ENCODE results near the gene JPT1.
A peak's percentile ranks its signal among the peaks of the same experiment; 100 is the strongest.

The JPT1 gene

DNA sequence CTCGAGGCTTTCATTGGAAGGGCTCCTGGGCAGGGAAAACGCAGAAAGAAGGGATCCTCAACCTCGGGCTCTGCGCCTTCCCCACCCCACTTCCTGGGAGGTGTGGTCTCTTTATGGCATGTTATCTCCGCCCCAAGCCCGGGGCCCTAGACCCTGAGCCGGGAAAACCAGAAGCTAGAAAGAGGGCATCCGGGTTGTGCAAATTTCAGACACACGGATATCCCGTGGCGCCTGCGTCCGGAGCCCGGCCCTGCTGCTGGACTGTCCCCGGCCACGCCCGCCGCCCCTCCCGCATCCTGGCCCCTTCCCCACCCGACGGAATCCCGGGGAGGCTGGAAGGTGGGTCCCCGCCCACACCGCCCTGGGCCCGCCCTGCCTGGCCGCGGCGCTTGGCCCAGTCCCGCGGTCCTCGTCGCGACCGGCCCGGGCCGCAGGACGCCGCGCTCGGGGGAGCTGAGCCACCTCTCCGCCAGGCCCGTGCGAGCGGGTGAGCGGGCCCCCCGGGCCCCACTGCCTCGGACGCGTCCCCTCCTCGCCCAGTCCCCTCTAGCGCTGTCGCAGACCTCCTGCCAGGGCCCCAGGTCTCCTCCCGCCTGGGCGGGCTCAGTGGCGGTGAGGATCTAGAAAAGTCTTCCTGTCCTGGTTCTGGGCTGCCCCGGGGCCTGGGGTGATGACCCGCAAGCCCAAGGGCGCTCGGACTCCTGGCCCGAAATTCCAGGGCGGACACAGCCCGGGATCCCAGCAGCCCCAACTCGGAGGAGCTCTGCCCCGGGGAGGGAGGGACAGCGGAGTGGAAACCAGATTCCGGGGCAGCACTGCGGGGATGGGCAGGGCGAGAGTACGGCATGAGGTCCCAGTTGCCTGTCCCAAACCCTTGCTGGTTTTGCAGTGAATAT, 66.5 kb downstream of the JPT1 start, which contains the start of gene SLC16A5:
Gene SLC16A5, plus strand, starts transcription at position 397 of the 896 bp plus-strand sequence. CDS start 5,683 bp downstream, outside the sequence.
- Histone ChIP-seq H3K9ac (ENCODE audit: low read depth, low read length, poor library complexity, severe bottlenecking) (peak within 1 kb of the TSS; percentile 74), H4K20me1 (ENCODE audit: insufficient read depth, low read length, poor library complexity, severe bottlenecking) (no peaks in the 10 kb centered on the region), H3F3A (ENCODE audit: low read depth) (no peaks in the 10 kb centered on the region), H3K4me2 (ENCODE audit: low read depth, low read length, poor library complexity, severe bottlenecking) (peak within 1 kb of the TSS; percentile 76), H3K79me2 (ENCODE audit: insufficient read depth, low read length) (no peaks in the 10 kb centered on the region), H3K9me2 (replicated peaks; ENCODE audit: low read depth, low read length) (no peaks in the 10 kb centered on the region), H2AFZ (ENCODE audit: low read length) (peak within 1 kb of the TSS; percentile 81), H3K27me3 (ENCODE audit: insufficient read depth, low read length, poor library complexity, severe bottlenecking) (no peaks in the 10 kb centered on the region), H3K9me3 (ENCODE audit: insufficient read depth, low read depth, low read length) (no peaks in the 10 kb centered on the region), H3K36me3 (ENCODE audit: insufficient read depth, low read length) (no peaks in the 10 kb centered on the region), H3K4me1 (ENCODE audit: insufficient read depth, low read length, poor library complexity, severe bottlenecking) (peaks cover 19% of the 10 kb centered on the region), H3K4me3 (ENCODE audit: low read length, poor library complexity, severe bottlenecking) (peak within 1 kb of the TSS; percentile 75)
- TF ChIP-seq, protein P1, sequence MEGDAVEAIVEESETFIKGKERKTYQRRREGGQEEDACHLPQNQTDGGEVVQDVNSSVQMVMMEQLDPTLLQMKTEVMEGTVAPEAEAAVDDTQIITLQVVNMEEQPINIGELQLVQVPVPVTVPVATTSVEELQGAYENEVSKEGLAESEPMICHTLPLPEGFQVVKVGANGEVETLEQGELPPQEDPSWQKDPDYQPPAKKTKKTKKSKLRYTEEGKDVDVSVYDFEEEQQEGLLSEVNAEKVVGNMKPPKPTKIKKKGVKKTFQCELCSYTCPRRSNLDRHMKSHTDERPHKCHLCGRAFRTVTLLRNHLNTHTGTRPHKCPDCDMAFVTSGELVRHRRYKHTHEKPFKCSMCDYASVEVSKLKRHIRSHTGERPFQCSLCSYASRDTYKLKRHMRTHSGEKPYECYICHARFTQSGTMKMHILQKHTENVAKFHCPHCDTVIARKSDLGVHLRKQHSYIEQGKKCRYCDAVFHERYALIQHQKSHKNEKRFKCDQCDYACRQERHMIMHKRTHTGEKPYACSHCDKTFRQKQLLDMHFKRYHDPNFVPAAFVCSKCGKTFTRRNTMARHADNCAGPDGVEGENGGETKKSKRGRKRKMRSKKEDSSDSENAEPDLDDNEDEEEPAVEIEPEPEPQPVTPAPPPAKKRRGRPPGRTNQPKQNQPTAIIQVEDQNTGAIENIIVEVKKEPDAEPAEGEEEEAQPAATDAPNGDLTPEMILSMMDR (conservative IDR thresholded peaks at IDR 0.05; ENCODE audit: low read length) = no peak
- TF ChIP-seq EZH2phosphoT487 (IDR thresholded peaks at IDR 0.05; ENCODE audit: borderline replicate concordance) = no peak

DNA sequence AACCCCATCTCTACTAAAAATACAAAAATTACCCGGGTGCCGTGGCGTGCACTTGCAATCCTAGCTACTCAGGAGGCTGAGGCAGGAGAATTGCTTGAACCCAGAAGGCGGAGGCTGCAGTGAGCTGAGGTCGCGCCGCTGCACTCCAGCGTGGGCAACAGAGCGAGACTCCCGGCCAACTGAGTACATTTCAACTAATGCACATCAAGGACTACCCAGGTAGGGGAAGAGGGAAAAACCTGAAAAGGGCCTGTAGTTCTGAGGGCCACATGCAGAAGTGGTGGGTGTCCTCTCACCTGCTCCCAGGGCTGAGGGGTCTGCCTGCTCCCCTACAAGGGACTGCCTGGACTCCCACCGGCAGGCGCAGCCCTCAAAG, 67.1 kb downstream of the JPT1 start:
- H4K20me1 ChIP-seq (ENCODE audit: insufficient read depth, low read length, poor library complexity, severe bottlenecking) = no peaks in the 10 kb centered on the region
- H3K9me2 ChIP-seq (replicated peaks; ENCODE audit: low read depth, low read length) = no peaks in the 10 kb centered on the region
- no peaks in the 10 kb centered on the region for H3K27me3 ChIP-seq (ENCODE audit: insufficient read depth, low read length, poor library complexity, severe bottlenecking)
- H3K4me3 ChIP-seq (ENCODE audit: low read length, poor library complexity, severe bottlenecking) = peak overlapping the region; percentile 75
- H3K9ac ChIP-seq (ENCODE audit: low read depth, low read length, poor library complexity, severe bottlenecking) = peak overlapping the region; percentile 74
- TF ChIP-seq, protein P1 (conservative IDR thresholded peaks at IDR 0.05; ENCODE audit: low read length) = no peak
- no peak for TF ChIP-seq EZH2phosphoT487 (IDR thresholded peaks at IDR 0.05; ENCODE audit: borderline replicate concordance)
- H3K9me3 ChIP-seq (ENCODE audit: insufficient read depth, low read depth, low read length) = no peaks in the 10 kb centered on the region
- no peaks in the 10 kb centered on the region for H3K36me3 ChIP-seq (ENCODE audit: insufficient read depth, low read length)
- peaks cover 19% of the 10 kb centered on the region for H3K4me1 ChIP-seq (ENCODE audit: insufficient read depth, low read length, poor library complexity, severe bottlenecking)
- peak overlapping the region; percentile 81 for H2AFZ ChIP-seq (ENCODE audit: low read length)
- no peaks in the 10 kb centered on the region for H3F3A ChIP-seq (ENCODE audit: low read depth)
- H3K79me2 ChIP-seq (ENCODE audit: insufficient read depth, low read length) = no peaks in the 10 kb centered on the region
- peak overlapping the region; percentile 76 for H3K4me2 ChIP-seq (ENCODE audit: low read depth, low read length, poor library complexity, severe bottlenecking)

DNA sequence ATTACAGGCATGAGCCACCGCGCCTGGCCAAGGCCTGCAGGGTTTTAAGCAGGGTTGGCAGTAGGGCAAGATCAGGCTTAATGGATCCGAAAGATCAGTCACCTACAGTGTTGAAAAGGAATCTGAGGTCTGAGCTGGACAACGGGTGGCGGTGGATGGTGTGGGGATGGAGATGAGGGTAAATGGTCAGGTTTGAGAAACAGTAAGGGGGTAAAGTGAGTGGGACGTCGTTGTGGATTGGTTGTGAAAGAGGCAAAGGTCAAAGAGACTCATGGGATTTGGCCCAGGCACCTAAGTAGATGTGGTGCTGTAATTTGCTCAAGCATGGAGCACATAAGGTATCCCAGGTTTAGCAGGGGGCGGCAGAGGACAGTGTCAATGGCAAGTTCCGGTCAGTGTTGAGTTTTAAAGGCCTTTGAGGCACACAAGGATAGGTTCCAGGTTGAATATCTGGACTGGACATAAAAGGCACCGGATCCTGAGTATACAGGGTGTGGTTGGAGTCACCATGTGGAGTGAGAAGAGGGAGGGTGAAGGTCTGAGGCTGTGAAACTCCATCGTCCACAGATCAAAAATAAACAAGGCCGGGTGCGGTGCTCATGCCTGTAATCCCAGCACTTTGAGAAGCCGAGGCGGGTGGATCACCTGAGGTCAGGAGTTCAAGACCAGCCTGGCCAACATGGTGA, 67.7 kb downstream of the JPT1 start:
- Histone ChIP-seq H3K4me3 (ENCODE audit: low read length, poor library complexity, severe bottlenecking) (peak overlapping the region; percentile 75), H3K27me3 (ENCODE audit: insufficient read depth, low read length, poor library complexity, severe bottlenecking) (no peaks in the 10 kb centered on the region), H3K4me1 (ENCODE audit: insufficient read depth, low read length, poor library complexity, severe bottlenecking) (peaks cover 19% of the 10 kb centered on the region), H3K4me2 (ENCODE audit: low read depth, low read length, poor library complexity, severe bottlenecking) (peak overlapping the region; percentile 76), H3K36me3 (ENCODE audit: insufficient read depth, low read length) (no peaks in the 10 kb centered on the region), H3F3A (ENCODE audit: low read depth) (no peaks in the 10 kb centered on the region), H3K9me2 (replicated peaks; ENCODE audit: low read depth, low read length) (no peaks in the 10 kb centered on the region), H3K79me2 (ENCODE audit: insufficient read depth, low read length) (no peaks in the 10 kb centered on the region), H4K20me1 (ENCODE audit: insufficient read depth, low read length, poor library complexity, severe bottlenecking) (no peaks in the 10 kb centered on the region), H3K9me3 (ENCODE audit: insufficient read depth, low read depth, low read length) (no peaks in the 10 kb centered on the region), H3K9ac (ENCODE audit: low read depth, low read length, poor library complexity, severe bottlenecking) (no peak overlapping the region), H2AFZ (ENCODE audit: low read length) (no peak overlapping the region)
- TF ChIP-seq EZH2phosphoT487 (IDR thresholded peaks at IDR 0.05; ENCODE audit: borderline replicate concordance) = no peak
- TF ChIP-seq, protein P1 (conservative IDR thresholded peaks at IDR 0.05; ENCODE audit: low read length) = no peak

All from Loucy (cell line).